HG03558 (cell line): ENCODE data around the gene ZSCAN1.

Experiments
- ATAC-seq: cut with Tn5 transposase; IDR thresholded peaks from one replicate; pipeline ENCODE4 v1.9.1; 2021; ENCODE audit warnings: moderate number of reproducible peaks; ENCODE audit not compliant: unreplicated experiment; ENCODE audit errors: extremely low read depth

The ZSCAN1 gene

GRCh38 chr19:58067240-58067912 lies 33.6 kb downstream of the ZSCAN1 start:
- no peak for ATAC-seq

DNA sequence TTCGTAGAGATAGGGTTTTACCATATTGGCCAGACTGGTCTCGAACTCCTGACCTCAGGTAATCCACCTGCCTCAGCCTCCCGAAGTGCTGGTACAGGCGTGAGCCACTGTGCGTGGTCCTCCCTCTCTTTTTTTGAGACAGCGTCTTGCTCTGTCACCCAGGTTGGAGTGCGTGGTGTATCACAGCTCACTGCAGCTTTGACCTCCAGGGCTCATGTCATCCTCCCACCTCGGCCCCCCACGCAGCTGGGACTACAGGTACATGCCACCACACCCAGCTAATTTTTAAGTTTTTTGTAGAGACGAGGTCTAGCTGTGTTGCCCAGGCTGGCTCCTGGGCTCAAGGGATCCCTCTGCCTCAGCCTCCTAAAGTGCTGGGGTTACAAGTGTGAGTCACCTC lies 46.0 kb downstream of the ZSCAN1 start:
- ATAC-seq, result no peak

DNA sequence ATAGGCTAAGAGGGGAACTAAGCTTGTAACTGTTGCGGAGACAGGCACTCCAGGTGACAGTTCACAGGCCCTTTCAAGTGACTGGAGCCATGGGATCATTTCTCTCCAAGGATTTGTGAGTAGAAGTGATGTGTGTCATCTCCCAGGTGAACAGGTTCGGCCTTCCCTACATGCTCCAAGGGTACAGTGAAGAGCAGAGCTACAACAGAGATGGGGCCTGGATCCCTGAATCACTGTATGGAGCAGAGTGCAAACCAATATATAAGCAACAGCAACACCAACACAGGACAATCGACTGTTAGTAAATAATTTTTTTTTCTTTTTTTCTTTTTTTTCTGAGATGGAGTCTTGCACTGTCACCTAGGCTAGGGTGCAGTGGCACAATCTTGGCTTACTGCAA lies 49.2 kb downstream of the ZSCAN1 start:
- ATAC-seq, result no peak

- no peak for ATAC-seq
Measured at GRCh38 chr19:58084596-58085347, 50.9 kb downstream of the ZSCAN1 start.

- ATAC-seq, result no peak
Measured at GRCh38 chr19:58085348-58085875, 51.6 kb downstream of the ZSCAN1 start.

DNA sequence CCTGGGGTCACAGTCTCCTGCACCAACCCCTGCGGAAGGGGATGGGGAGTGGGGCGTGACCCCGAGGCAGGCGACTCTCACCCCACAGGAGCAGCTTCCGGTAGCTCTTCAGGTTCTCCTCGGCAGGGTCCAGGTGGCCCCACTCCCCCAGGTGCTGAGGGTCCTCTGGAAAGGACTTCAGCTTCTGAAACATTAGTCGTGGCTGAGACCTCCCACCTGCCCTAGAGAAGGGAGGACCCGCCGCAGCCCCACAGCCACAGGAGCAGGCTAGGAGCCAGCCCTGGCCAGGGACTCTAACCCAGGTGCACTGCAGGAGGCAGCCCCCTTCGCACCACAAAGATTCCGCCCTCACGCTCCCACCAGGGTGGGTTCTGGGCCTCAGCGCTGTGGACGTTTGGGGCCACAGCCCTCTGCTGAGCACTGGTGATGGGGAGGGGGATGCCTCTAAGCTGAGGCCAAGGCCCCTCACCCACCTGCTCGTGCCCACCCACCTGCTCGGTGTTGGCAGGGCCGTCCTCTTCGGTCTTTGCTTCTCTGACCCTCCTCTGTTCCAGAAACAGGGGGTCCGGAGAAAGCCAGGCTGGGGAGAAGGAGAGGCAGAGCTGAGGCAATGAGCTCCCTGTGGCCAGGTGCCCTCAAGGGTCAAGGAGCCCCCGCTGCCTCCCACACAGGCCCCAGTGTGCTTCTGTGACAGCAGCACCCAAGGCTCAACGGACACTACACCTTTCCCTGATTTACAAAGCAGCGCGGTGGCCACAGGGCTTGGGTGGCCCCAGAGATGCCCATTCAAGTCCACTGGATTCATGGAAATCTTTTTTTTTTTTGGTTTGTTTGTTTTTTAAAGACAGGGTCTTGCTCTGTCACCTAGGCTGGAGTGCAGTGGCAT lies 53.2 kb downstream of the ZSCAN1 start:
- ATAC-seq, result no peak

GRCh38 chr19:58088521-58089052 lies 54.8 kb downstream of the ZSCAN1 start:
- ATAC-seq, result no peak

- ATAC-seq, result no peak
Measured at GRCh38 chr19:58089846-58090245, 56.0 kb downstream of the ZSCAN1 start.

DNA sequence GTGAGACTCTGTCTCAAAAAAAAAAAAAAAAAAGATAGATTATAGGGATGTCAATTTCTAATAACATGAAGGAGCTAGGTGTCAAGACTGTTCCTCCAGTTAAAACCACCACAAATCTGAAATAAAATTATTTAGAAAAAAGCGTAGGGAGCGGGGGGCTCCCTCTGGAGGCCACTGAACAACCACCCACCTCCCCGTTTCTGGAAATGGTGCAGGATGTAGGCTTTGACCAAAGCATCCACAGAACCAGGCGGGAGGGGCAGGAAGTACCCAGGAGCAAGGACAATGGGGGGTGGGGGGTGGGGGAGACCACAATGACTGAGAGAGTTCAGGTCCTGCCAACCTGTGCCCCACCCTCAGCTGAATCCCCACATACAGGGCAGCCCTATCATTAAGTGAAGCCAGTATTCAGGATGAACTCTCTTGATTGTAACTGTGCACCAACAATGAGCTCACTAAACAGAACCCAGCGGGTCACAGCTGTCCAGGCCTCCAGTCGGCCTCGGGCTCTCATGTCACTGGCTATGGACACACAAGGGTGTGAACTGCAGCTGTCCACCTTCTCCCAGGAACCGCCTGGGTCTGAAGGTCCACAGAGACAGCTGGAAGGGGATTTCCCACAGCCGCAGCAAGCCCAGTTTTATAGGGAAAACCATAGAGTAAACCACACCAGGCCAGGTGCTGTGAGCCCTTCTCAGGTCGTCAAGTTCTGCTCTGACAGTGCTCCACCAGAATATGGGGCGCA lies 57.6 kb downstream of the ZSCAN1 start:
- no peak for ATAC-seq

DNA sequence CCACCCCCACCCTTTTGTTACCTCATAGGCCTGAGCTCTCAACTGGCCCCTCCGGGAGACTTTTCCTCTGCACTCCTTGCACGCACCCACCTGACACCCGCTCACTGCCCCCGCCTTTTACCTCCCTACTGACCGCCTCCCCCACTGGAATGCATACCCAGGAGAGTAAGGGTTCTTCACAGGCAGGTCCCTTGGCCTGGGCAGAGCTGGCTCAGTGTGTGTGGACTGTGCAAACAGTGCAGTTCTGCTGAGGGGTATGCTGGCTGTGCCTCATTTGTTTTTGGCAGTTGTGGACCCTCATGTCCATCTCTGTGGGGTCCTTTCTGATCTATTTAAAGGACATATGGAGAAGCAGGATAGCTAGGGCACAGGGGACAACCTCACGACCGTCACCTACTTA lies 59.2 kb downstream of the ZSCAN1 start:
- ATAC-seq, result no peak

- no peak for ATAC-seq
Measured at GRCh38 chr19:58095328-58095727, 61.5 kb downstream of the ZSCAN1 start.

DNA sequence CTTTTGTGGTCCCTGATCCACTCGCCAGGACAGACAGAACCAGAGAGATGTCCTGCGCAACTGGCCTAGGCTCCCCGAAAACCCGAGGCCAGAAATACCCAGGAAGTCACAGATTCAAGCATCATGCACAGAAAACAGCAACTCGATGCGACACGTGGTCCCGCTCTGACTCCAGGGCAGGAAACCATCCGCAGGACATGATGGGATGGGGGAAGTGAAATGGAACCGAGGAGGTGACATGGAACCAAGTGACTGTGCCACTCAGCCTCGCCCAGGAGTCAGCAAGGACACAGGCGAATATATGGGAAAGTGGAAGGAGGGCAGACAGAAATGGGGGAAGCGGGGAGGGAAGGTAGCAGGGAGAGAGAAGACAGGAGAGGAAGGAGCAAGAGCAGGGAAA lies 63.1 kb downstream of the ZSCAN1 start:
- ATAC-seq, result no peak

DNA sequence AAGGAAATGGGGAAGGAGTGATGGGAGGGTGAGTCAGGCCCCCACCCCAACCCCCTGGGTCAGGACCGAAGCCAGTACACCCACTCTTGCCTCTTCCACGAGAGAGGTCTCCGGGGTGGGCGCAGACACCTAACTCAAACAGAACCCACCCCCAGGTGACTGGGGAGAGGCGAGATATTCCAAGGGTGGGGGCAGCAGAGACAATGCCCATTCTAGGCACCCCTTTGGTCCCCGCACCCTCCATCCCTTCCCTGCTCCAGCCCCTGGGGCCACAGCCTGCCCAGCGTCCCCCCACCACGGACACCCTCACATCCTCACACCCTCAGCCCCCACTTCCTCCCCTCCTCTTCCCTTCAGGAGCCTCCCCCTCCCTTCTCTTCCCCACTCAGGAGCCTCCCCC lies 63.5 kb downstream of the ZSCAN1 start:
- no peak for ATAC-seq

- ATAC-seq, result no peak
Measured at GRCh38 chr19:58097781-58098681, 64.2 kb downstream of the ZSCAN1 start, which contains the start of gene ZSCAN18. Gene ZSCAN18 (minus strand): TSS chr19:58098231. CDS start chr19:58090267, 7,964 bp downstream.

GRCh38 chr19:58098682-58098998 lies 64.8 kb downstream of the ZSCAN1 start:
- no peak for ATAC-seq
